Measurements from ENCODE around the gene RALGDS.
A peak's percentile ranks its signal among the peaks of the same experiment; 100 is the strongest.

The RALGDS gene

GRCh38 chr9:133134388-133135145, 13.5 kb upstream of the RALGDS start:
- no peak overlapping the region for H3K4me3 ChIP-seq (ENCODE audit: low read depth, low read length)
- no peak for DNase-seq (ENCODE audit: low read depth)
- TF ChIP-seq MAX (IDR thresholded peaks at IDR 0.05; ENCODE audit: low read depth, low read length) = no peak
- TF ChIP-seq MYC (IDR thresholded peaks at IDR 0.05; ENCODE audit: low read depth, low read length) = no peak
- no peak for TF ChIP-seq POLR2A (IDR thresholded peaks at IDR 0.05; ENCODE audit: extremely low read depth, insufficient read length)
- TF ChIP-seq CTCF (IDR thresholded peaks at IDR 0.05; ENCODE audit: low read depth, low read length) = no peak

- H3K4me3 ChIP-seq (ENCODE audit: low read depth, low read length) = no peak overlapping the region
- 0 out of 2 replicates have a peak, but pooled peaks have one; percentile 18 for TF ChIP-seq MAX (IDR thresholded peaks at IDR 0.05; ENCODE audit: low read depth, low read length)
- TF ChIP-seq CTCF (IDR thresholded peaks at IDR 0.05; ENCODE audit: low read depth, low read length) = no peak
Measured at GRCh38 chr9:133133681-133134387, 12.8 kb upstream of the RALGDS start.

GRCh38 chr9:133132174-133132573, 11.1 kb upstream of the RALGDS start:
- no peak for DNase-seq (ENCODE audit: low read depth)
- TF ChIP-seq POLR2A (IDR thresholded peaks at IDR 0.05; ENCODE audit: extremely low read depth, insufficient read length) = no peak
- TF ChIP-seq MAX (IDR thresholded peaks at IDR 0.05; ENCODE audit: low read depth, low read length) = no peak
- no peak for TF ChIP-seq CTCF (IDR thresholded peaks at IDR 0.05; ENCODE audit: low read depth, low read length)
- TF ChIP-seq MYC (IDR thresholded peaks at IDR 0.05; ENCODE audit: low read depth, low read length) = no peak
- no peak overlapping the region for H3K4me3 ChIP-seq (ENCODE audit: low read depth, low read length)

More at GRCh38 chr9:133133681-133134387, 12.8 kb upstream of the RALGDS start:
- DNase-seq (ENCODE audit: low read depth) = peak; percentile 70

- TF ChIP-seq MAX (IDR thresholded peaks at IDR 0.05; ENCODE audit: low read depth, low read length) (no peak), MYC (IDR thresholded peaks at IDR 0.05; ENCODE audit: low read depth, low read length) (no peak), POLR2A (IDR thresholded peaks at IDR 0.05; ENCODE audit: extremely low read depth, insufficient read length) (no peak), CTCF (IDR thresholded peaks at IDR 0.05; ENCODE audit: low read depth, low read length) (no peak)
- H3K4me3 ChIP-seq (ENCODE audit: low read depth, low read length) = no peak overlapping the region
Measured at GRCh38 chr9:133131506-133131905, 10.5 kb upstream of the RALGDS start.

GRCh38 chr9:133130685-133131244, 9.7 kb upstream of the RALGDS start:
- no peak for TF ChIP-seq POLR2A (IDR thresholded peaks at IDR 0.05; ENCODE audit: extremely low read depth, insufficient read length)
- no peak for TF ChIP-seq MYC (IDR thresholded peaks at IDR 0.05; ENCODE audit: low read depth, low read length)
- no peak for TF ChIP-seq CTCF (IDR thresholded peaks at IDR 0.05; ENCODE audit: low read depth, low read length)
- TF ChIP-seq MAX (IDR thresholded peaks at IDR 0.05; ENCODE audit: low read depth, low read length) = no peak
- H3K4me3 ChIP-seq (ENCODE audit: low read depth, low read length) = no peak overlapping the region
- DNase-seq (ENCODE audit: low read depth) = no peak

More at GRCh38 chr9:133131506-133131905, 10.5 kb upstream of the RALGDS start:
- no peak for DNase-seq (ENCODE audit: low read depth)

Data from NB4 (cell line).